Activated CD8-positive, alpha-beta memory T cell treated with anti-CD3 and anti-CD28 coated beads, Interleukin-2, amount 10 ng/mL, durations not matched to agents 7 days and 5 days (primary cell): Measurements from ENCODE around the gene MCRIP2. TPM values are rescaled to one million over a fixed set of nuclear protein-coding genes. Genes with fewer than 3 reads are reported as not detected.
"Not testable (repeated sequence)": the region's sequence is repeated elsewhere in the genome, so short reads cannot be mapped to it uniquely, and the experiment has no call there.

Experiments used
- ATAC-seq: fragments of 150-1000 bp; cut with Tn5 transposase; one replicate; pipeline ENCODE4 v1.10.0; 2021; ENCODE audit warnings: moderate library complexity
- CTCF ChIA-PET: fragments of 350-600 bp; sonication (Branson Sonifier 250); formaldehyde crosslinking; loops from one replicate; lab custom pipeline; 2021; ENCODE audit warnings: antibody characterized with exemption; lab: Charles Lee
- DNase-seq: peaks from one replicate; pipeline ENCODE4 v3.0.0-alpha.2; 2020
- H3K27ac Mint-ChIP-seq: one replicate; pipeline ENCODE4 v1.8.0; 2021; ENCODE audit warnings: mild to moderate bottlenecking, mixed read lengths
- H3K27me3 Mint-ChIP-seq: one replicate; pipeline ENCODE4 v1.8.0; 2021; ENCODE audit warnings: mixed read lengths
- H3K36me3 Mint-ChIP-seq: one replicate; pipeline ENCODE4 v1.8.0; 2021; ENCODE audit warnings: mild to moderate bottlenecking, mixed read lengths
- H3K4me1 Mint-ChIP-seq: one replicate; pipeline ENCODE4 v1.8.0; 2021; ENCODE audit warnings: mixed read lengths
- H3K4me3 Mint-ChIP-seq: one replicate; pipeline ENCODE4 v1.8.0; 2021; ENCODE audit warnings: mild to moderate bottlenecking, moderate library complexity, mixed read lengths
- H3K9me3 Mint-ChIP-seq: one replicate; pipeline ENCODE4 v1.8.0; 2022; ENCODE audit warnings: low read depth, mixed read lengths
- total RNA-seq, 2 experiments: library from RNA; stranded (reverse); gene quantifications; one replicate each; pipeline ENCODE4 v1.2.3, GENCODE V29; 2021

MCRIP2 gene
- 10 to 100 TPM; 42.5 to 47.3 TPM for total RNA-seq

- Mint-ChIP-seq H3K27me3 (no peaks in the 10 kb centered on the region), H3K9me3 (no peaks in the 10 kb centered on the region), H3K4me3 (peak within 1 kb of the TSS; percentile 69), H3K27ac (peak within 1 kb of the TSS; percentile 44), H3K36me3 (no peaks in the 10 kb centered on the region), H3K4me1 (peaks cover 17% of the 10 kb centered on the region)
- DNase-seq = peak; percentile 82
- peak; percentile 75 for ATAC-seq
- CTCF ChIA-PET = interaction anchor here (1.0 kb wide), 1 partner anchor 62 kb away, joined by 3 read pairs; no protein-coding TSS in a partner anchor
These were observed at the start of gene MCRIP2 for GRCh38 chr16:641326-642188. MCRIP2 (plus strand) TSS chr16:641828; CDS start chr16:641992, 164 bp downstream.

- H3K9me3 Mint-ChIP-seq = no peaks in the 10 kb centered on the region
- H3K4me3 Mint-ChIP-seq = no peak overlapping the region
- H3K27me3 Mint-ChIP-seq = no peaks in the 10 kb centered on the region
- peaks cover 2% of the 10 kb centered on the region for H3K36me3 Mint-ChIP-seq
- peaks cover 24% of the 10 kb centered on the region for H3K4me1 Mint-ChIP-seq
- ATAC-seq (no peak), DNase-seq (no peak)
- CTCF ChIA-PET = no interaction called here
- H3K27ac Mint-ChIP-seq = no peak overlapping the region
These were observed 49.6 kb upstream of the MCRIP2 start for GRCh38 chr16:591892-592517.

- Mint-ChIP-seq H3K36me3 (peaks cover 2% of the 10 kb centered on the region), H3K9me3 (no peaks in the 10 kb centered on the region), H3K4me3 (no peak overlapping the region), H3K4me1 (peaks cover 19% of the 10 kb centered on the region), H3K27ac (no peak overlapping the region), H3K27me3 (no peaks in the 10 kb centered on the region)
- no peak for DNase-seq
- ATAC-seq = no peak
- CTCF ChIA-PET = interaction anchor here (1.2 kb wide), 1 partner anchor 55 kb away, joined by 3 read pairs; no protein-coding TSS in a partner anchor
These were observed 48.9 kb upstream of the MCRIP2 start for GRCh38 chr16:592518-593306.

- ATAC-seq (no peak), DNase-seq (no peak)
- Mint-ChIP-seq H3K4me1 (peaks cover 14% of the 10 kb centered on the region), H3K36me3 (peaks cover 2% of the 10 kb centered on the region), H3K4me3 (no peak overlapping the region), H3K27me3 (no peaks in the 10 kb centered on the region), H3K27ac (no peak overlapping the region), H3K9me3 (no peaks in the 10 kb centered on the region)
- CTCF ChIA-PET = interaction anchor here (1.2 kb wide), 1 partner anchor 55 kb away, joined by 3 read pairs; no protein-coding TSS in a partner anchor
These were observed 48.2 kb upstream of the MCRIP2 start for GRCh38 chr16:593406-593805.

- no peaks in the 10 kb centered on the region for H3K27me3 Mint-ChIP-seq
- no peak for ATAC-seq
- H3K9me3 Mint-ChIP-seq = no peaks in the 10 kb centered on the region
- no peak overlapping the region for H3K27ac Mint-ChIP-seq
- H3K4me3 Mint-ChIP-seq = no peak overlapping the region
- DNase-seq = no peak
- H3K36me3 Mint-ChIP-seq = peaks cover 6% of the 10 kb centered on the region
- peaks cover 13% of the 10 kb centered on the region for H3K4me1 Mint-ChIP-seq
- CTCF ChIA-PET = interaction anchor here (1.2 kb wide), 1 partner anchor 54 kb away, joined by 3 read pairs; no protein-coding TSS in a partner anchor
These were observed 47.8 kb upstream of the MCRIP2 start for GRCh38 chr16:593807-594206.

GRCh38 chr16:595094-595528 lies 46.5 kb upstream of the MCRIP2 start:
- Mint-ChIP-seq H3K4me3 (no peak overlapping the region), H3K9me3 (no peaks in the 10 kb centered on the region), H3K27me3 (no peaks in the 10 kb centered on the region), H3K27ac (no peak overlapping the region), H3K36me3 (peaks cover 8% of the 10 kb centered on the region), H3K4me1 (peaks cover 13% of the 10 kb centered on the region)
- DNase-seq (no peak), ATAC-seq (no peak)
- CTCF ChIA-PET = no interaction called here

GRCh38 chr16:595942-596735 lies 45.5 kb upstream of the MCRIP2 start:
- peaks cover 8% of the 10 kb centered on the region for H3K36me3 Mint-ChIP-seq
- DNase-seq = no peak
- CTCF ChIA-PET = no interaction called here
- H3K4me1 Mint-ChIP-seq = peaks cover 6% of the 10 kb centered on the region
- ATAC-seq = no peak
- no peak overlapping the region for H3K27ac Mint-ChIP-seq
- H3K9me3 Mint-ChIP-seq = no peaks in the 10 kb centered on the region
- H3K4me3 Mint-ChIP-seq = no peak overlapping the region
- H3K27me3 Mint-ChIP-seq = no peaks in the 10 kb centered on the region

- H3K27ac Mint-ChIP-seq = no peak overlapping the region
- H3K9me3 Mint-ChIP-seq = no peaks in the 10 kb centered on the region
- ATAC-seq (no peak), DNase-seq (no peak)
- H3K36me3 Mint-ChIP-seq = peaks cover 8% of the 10 kb centered on the region
- CTCF ChIA-PET = no interaction called here
- H3K4me3 Mint-ChIP-seq = no peak overlapping the region
- no peaks in the 10 kb centered on the region for H3K27me3 Mint-ChIP-seq
- H3K4me1 Mint-ChIP-seq = peaks cover 4% of the 10 kb centered on the region
These were observed 44.9 kb upstream of the MCRIP2 start for GRCh38 chr16:596736-597060.

- H3K27ac Mint-ChIP-seq, H3K27me3 Mint-ChIP-seq, H3K36me3 Mint-ChIP-seq, H3K9me3 Mint-ChIP-seq, H3K4me3 Mint-ChIP-seq, H3K4me1 Mint-ChIP-seq, DNase-seq, CTCF ChIA-PET, ATAC-seq: not testable (repeated sequence)
These were observed 44.0 kb upstream of the MCRIP2 start for GRCh38 chr16:597655-598054.

- H3K9me3 Mint-ChIP-seq = no peaks in the 10 kb centered on the region
- H3K4me1 Mint-ChIP-seq = peaks cover 2% of the 10 kb centered on the region
- DNase-seq (no peak), ATAC-seq (no peak)
- H3K27me3 Mint-ChIP-seq = no peaks in the 10 kb centered on the region
- H3K36me3 Mint-ChIP-seq = peaks cover 8% of the 10 kb centered on the region
- CTCF ChIA-PET = no interaction called here
- H3K27ac Mint-ChIP-seq = no peak overlapping the region
- no peak overlapping the region for H3K4me3 Mint-ChIP-seq
These were observed 42.5 kb upstream of the MCRIP2 start for GRCh38 chr16:598823-599739.

GRCh38 chr16:600781-601180 lies 40.8 kb upstream of the MCRIP2 start:
- Mint-ChIP-seq H3K9me3 (no peaks in the 10 kb centered on the region), H3K4me1 (peaks cover 2% of the 10 kb centered on the region), H3K27me3 (no peaks in the 10 kb centered on the region), H3K4me3 (no peak overlapping the region), H3K36me3 (peaks cover 8% of the 10 kb centered on the region), H3K27ac (no peak overlapping the region)
- DNase-seq = no peak
- ATAC-seq = no peak
- CTCF ChIA-PET = interaction anchor here (0.7 to 0.9 kb wide), 2 partner anchors 13 to 22 kb away, joined by 3 read pairs; no protein-coding TSS in a partner anchor

- H3K27ac Mint-ChIP-seq = no peak overlapping the region
- peaks cover 2% of the 10 kb centered on the region for H3K36me3 Mint-ChIP-seq
- no peak for DNase-seq
- no peaks in the 10 kb centered on the region for H3K27me3 Mint-ChIP-seq
- H3K4me1 Mint-ChIP-seq = no peaks in the 10 kb centered on the region
- CTCF ChIA-PET = interaction anchor here (0.7 kb wide), 1 partner anchor 108 kb away, joined by 3 read pairs; no protein-coding TSS in a partner anchor
- ATAC-seq = no peak
- no peaks in the 10 kb centered on the region for H3K9me3 Mint-ChIP-seq
- H3K4me3 Mint-ChIP-seq = no peak overlapping the region
These were observed 37.7 kb upstream of the MCRIP2 start for GRCh38 chr16:603933-604332.
